Inferior parietal cortex (tissue), 1 donor: ENCODE data around the gene STRBP.

Source experiments
- DNase-seq: peaks from one replicate; pipeline ENCODE4 v3.0.0-alpha.2; 2016; ENCODE audit errors: extremely low spot score

STRBP gene

DNA sequence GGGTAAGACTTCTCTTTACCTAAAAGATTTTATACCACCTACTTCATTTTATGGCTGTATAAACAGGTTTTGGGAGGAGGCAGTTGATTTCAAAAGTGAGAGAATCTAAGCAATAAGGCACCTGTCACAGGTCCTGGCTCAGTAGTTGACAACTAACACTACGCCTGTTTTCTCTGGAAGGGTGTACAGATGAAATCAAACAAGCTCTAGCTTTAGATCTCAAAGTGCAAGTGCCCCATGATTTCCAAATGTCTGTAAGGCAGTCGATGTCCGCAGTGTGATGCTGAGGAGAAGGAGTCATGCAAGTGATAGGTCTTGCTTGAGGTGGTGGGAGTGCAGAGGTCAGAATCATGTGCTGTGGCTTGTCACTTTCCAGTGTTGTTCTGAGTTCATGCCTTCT, 168.8 kb downstream of the STRBP start:
- no peak for DNase-seq

DNA sequence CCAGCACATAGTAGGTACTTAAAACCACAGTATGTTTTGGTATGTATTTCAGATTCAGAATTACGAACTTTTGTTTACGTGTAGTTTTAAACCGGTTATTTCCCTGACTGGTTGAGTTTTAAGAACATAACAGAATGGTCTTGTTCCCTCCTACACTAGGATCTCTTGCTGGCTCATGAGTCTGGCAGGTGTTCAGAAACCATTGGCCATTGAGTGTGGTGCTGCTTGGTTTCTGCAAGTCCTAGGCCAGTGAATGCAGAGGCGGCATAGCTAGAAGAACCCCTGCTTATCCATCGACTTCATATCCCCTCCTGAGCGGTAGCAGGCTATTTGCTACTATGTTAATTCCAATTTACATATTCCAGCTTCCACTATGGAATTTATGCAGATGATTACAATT, 169.3 kb downstream of the STRBP start:
- DNase-seq, result peak; percentile 65

DNA sequence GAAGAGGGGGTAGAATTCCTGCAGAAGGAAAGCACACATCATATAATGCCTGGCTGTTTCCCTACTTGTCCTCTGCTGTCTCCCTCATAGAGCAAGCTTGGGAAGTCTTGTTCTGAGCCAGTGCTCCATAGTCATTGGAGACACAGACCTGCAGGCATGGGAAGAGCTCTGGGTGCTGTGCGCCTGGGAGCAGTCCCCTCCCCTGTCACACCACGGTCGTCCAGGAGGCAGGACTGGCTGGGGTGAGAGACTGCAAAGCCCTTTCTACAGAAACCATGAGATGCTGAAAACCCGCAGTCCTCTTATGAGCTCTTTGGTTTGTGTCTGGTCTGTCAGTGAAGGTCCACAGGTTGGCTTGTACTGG, 170.3 kb downstream of the STRBP start:
- no peak for DNase-seq

DNA sequence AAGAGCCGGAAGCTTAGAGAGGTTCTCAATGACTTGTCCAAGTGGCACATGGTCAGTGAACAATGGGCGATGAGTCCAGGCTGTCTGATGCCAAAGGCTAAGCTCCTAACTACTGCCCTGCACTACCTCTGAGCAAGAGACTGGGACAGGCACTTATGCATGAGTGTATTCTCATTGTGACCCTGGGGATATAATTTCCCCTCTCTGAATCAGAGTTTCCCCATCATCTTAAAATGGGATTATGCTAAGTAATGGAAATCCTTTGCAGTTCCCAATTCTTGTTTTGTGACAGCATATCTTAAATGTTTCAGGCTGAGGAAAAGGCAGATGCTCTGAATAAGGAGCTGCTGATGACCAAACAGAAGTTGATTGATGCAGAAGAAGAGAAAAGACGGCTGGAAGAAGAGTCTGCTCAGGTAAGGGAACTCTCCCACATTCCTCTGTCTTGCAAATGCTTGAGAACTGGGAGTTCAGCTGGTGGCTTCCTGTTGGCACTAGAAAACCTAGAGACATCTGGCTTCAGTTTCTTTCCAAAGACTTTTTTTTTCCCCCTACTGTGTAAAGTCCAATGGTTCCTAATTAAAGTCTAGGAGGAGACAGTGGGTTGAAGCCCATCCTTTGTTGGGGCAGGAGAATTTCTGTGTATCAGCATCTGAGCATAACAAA, 170.8 kb downstream of the STRBP start:
- DNase-seq, result peak; percentile 52

DNA sequence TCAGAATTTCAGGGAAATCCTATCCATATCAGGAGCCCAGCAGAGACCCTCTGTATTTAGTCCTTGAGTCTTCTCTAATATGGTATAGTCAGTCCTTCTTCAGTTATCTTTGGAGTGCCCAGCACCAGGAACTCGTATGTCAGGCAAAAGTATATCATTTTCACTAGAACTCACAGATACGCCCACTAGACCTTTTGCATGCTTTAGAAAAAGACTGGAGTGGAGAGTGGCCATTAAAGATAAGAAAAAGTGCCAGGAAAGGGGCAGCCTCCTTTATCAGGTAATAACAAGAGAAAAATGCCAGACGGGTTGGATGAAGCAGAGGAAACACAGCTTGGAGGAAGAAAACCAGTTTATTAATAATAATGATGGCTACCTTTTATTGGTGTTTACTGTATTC, 171.4 kb downstream of the STRBP start:
- DNase-seq, result no peak

DNA sequence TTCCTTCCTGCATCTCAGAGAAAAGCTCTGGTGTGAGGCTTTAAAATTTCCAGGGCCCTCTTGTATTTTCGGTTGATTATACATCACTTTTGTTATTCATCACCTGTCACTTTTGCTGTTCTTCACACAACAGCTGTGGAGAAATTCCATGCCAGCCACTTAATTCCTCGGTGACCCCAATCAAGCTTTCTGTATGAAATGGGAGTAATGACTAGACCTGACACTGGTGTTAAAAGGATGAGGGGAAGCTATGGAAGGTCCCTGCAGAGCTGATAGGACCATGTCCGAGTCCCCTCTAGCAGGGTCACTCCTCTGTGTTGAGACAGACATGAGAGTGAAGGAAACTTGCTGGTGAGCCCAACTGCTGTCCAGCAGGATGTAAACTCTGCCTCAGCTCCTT, 175.2 kb downstream of the STRBP start:
- no peak for DNase-seq

DNA sequence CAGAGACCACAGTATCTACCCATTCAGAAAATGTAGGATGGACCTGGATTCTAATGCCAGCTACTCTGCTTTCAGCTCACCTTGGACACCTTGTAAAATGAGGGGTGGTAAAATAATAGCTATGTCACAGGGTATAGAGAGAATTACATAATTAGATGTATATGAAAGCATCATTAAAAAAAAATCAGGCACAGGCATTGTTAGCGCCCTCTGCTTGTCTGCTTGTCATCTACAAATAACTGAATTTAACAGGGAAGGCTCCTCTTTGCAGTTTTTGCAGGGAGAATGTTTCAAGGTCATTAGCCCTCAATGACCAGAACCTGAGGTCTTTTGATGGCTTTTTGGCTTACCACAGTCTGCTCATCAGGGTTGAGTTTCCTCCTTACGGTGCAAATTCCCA, 176.9 kb downstream of the STRBP start:
- no peak for DNase-seq

DNA sequence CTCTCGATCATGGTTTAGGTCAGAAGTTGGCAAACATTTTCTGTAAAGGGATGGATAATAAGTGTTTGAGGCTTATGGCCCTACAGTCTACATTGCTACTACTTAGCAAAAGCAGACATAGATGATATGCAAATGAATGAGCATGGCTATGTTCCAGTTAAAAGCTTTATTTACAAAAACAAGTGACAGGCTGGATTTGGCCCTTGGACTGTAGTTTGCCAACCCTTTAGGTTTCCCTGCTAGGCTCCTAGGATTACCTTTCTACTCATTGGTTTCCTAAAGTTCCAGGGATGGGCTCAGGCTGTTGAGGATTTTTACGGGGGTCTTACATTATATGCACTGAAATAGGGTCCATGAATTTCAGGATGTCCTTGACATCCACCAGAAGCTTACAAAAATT, 177.4 kb downstream of the STRBP start:
- DNase-seq, result no peak

DNA sequence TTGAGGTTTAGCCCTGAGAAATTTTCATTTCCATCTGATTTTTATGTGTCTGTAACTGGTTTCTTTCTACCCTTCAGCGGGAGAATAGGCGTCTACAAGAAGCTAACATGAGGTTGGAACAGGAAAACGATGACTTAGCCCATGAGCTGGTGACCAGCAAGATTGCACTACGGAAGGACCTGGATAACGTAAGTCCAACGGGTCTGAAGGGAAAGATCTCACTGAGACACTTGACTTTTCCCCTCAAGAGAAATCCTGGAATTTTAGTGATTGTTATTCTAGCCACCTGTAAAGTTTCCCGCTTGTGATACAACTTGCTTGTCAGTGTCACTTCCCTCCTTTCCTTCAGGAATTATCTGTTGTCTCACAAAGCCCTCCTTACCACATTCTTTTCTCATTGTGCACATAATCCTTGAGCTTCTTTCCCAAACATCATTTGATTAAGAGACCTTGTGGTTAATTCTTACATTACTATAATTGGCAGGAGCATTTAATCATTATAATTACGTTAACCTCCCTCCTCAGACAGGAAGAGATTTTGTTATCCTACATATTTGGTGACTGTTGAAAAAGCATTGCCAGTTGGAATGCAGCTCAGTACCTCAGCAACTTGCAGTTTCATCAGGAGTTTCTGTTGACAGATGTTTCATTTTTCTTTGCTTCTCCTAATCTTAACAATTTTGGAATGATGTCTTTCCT, 178.0 kb downstream of the STRBP start:
- DNase-seq, result no peak

DNA sequence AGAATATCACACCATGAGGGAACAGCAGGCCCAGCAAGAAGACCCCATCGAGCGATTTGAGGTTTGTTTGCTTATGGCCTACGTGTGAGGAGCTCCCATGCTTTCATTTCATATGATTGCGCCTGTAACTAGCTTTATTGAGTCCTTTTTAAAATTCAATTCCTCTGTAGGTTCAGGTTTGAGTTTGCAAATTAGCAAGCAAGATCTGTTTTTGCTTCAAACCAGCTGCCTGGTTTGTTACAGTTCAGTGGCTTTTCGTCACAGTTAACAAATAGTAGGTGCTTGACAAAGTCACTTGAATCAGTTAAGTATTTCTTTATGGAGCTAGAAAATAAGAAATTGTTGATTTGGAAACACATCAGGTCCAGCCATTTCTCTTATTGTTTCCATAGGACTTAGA, 178.6 kb downstream of the STRBP start:
- no peak for DNase-seq

DNA sequence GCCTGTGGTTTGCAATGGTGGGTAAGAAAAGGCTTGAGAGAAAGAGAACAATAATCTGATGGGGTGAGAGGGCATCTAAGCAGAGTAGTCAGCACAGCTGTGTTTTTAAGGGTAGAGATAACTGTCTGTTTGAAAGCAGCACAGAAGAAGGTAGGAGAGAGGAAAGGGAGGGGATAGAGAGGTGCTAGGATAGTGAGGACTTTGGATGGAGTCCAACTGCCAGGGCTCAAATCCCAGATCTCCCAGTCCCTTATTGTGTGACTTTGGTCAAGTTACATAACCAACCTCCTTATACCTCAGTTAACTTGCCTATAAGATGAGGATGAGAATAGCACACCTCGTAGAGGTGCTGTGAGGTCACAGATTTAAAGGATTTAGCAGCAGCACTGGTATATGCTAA, 179.3 kb downstream of the STRBP start:
- DNase-seq, result no peak

DNA sequence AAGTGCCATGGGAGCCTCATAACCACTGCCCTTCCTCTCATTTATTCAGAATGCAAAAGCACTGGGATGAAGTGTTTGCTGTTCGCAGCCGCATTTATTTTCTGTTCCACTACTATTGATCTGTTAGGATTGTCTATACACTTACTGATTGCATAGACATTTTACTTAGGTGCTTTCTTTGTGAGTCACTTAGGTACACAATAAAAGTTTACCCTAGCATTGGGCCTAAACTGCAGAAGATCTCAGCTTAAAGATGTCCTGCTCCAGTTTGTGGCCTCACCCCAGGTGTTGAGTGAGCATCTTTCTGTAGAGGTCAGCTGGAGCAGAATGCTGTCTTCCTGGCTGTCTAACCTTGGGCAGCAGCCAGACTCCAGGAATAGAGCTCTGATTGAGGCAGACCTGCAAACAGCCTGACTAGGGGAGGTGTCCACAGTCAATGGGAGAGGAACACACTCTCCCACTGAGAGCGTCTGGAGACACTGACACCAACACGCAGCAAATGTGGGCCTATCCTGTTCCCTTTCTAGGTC, 181.0 kb downstream of the STRBP start:
- DNase-seq, result no peak

DNA sequence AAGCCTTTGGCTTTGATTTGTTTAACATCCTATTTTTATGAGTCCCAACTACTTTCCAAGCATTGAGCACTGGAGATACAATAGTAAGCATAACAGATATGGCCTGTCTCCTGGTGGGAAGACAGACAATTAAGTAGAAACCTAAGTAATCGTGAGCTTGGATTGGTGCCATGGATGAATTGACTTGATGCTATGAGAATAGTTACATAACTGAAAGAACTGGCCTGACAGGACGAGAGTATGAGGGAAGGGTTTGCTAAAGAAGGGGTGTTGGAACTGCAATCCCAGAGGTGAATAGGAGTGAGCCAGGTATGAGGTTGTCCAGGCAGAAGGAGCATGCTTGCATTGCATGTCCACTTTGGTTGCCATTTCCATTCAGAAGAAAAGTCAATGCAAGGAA, 182.5 kb downstream of the STRBP start:
- DNase-seq, result no peak

DNA sequence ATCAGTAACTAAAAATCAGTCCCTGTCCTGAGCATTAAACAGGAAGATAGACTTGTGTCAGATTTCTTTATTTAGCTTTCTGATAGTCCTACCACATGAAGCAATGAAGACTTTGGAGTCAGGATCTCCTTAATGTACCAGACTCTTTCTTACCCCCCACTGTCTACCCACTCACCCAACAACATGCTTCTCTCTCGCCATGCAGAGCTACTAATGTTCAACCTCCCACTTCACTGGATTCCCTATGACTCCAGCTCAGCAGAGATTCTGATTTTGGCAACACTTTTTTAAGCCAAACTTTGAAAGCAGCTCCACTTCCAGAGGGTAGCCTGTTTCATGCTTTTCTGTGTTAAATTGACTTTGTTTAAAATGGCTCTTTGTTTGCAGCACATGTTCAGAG, 184.1 kb downstream of the STRBP start:
- no peak for DNase-seq

DNA sequence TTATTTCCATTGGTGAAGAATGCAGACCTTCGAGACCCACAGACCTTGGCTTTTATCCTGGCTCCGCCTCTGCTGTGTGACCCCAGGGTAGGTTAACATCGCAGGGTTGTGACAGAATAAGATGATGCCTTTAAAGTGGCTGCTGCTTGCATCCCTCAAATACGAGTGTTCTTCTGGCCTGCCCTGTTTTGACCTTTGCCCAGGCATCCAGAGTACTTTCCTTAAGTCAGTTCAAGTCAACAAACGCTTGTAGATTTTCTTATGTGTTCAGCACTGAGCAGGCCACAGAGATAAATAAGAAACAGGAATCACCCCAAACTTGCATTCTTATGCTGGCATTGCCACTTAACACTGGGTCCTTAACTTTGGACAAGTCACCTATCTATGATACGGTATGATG, 184.7 kb downstream of the STRBP start:
- DNase-seq, result no peak

DNA sequence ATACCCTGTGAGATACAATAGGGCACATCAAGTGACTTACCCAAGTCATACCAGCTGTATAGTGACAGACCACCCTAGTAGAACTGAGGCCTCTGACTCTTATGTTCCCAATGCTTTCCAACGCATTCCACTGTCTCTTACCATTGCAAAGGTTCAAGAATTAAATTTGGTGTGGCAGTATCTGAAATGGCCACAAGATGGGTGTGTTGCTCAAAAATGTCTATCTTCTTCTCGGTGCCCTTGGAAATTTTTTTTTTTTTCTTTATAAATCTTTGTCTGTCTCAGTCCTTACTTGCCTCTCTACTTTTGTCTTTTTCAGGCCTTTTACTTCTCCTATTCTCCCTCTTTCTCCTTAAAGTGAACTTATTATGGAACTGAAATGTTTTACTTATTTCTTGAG, 186.6 kb downstream of the STRBP start:
- peak; percentile 67 for DNase-seq

DNA sequence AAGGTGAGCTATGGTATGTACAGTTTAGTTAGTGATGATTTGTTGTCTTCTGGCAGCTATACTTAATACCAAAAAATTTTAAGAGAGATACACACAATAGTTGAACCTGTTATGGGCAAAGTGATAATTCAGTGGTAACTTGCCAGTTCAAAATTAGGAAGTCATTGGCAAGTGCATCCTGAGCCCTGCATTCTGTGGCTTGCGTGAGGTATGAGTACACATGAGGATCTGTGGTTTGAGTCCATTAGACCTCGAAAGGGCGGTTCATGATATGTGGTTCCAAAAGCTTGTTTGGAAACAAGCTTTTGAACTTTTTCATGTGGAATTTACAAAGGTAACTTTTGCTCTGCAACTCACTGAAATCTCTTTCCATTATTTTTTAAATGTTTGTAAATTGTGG, 187.9 kb downstream of the STRBP start:
- DNase-seq, result no peak

DNA sequence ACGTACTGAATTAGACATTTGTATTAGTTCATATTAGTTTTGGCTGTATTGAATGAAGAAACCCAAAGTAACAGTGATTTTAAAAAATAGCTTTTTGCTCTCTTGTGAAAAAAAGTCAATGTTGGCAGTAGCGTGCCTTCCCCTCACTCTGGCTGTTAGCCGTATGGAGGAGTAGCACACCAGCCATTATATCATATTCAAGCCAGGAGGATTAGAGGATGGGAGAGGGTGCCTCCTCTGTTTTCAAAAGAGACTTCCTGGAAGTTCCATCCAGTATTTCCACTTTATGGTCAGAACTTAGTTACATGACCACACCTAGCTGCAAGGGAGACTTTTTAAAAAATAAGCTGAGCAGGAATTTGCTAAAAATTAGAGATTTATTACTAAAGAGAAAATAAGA, 193.8 kb downstream of the STRBP start:
- no peak for DNase-seq

DNA sequence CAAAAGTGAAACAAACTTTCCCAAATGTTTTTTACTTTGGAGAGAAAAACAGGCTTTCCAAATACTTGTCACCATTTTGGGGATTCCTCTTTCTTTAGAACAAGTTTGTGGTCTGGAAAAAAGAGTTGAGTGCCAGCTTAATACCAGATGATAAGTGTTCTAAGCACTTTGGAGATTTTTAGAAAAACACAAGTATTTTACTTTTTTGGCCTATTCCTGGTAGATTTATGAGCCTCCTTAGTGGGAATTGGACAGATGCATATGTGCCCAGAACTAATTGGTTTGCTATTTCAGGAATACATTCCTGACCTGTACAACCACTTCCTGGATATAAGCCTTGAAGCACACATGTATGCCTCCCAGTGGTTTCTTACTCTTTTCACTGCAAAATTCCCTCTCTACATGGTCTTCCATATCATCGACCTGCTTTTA, 194.4 kb downstream of the STRBP start:
- DNase-seq, result no peak

DNA sequence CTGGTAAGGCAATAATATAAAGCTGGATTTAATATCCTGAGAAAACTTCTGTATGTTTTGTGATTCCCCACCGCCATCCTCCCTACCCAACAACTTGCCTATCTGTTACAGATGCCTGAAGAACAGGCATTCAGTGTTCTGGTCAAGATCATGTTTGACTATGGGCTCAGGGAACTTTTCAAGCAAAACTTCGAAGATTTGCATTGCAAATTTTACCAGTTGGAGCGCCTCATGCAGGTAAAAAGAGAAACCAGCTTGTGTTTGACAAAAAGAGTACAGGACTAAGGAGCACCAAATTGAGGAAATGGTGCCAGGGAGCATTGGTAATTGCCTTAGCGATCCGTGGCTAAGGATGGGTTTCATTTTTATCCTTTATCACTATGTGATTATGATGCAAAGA, 194.9 kb downstream of the STRBP start:
- no peak for DNase-seq

DNA sequence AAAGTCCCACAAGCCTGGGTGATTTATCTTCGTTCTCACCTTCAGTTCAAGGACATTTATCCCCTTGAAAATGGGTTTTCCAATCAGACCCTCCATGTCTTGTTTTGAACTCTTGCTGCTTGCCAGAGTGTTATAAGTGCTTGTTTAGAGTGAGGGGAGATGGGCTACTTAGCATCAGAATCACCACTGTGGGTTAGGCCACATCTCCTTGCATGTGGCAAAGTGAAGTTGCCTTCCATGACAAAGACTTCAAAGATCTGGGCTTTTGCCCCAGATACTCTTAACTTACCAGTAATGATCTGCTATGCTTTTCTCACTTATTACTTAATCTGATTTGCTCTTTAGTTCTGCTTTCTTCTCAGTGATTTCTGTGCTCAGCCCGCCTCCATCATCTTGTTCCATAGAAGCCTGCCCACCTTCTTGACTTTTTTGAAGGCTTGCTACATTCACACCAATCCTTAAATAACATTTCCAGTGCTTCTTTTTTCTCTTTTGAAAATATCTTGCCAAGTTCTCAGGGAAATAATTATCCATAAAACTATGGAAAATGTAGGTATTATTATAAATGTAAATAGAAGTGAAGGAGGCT, 195.9 kb downstream of the STRBP start:
- DNase-seq, result no peak
